Left ventricle myocardium inferior (tissue), 1 donor: ENCODE measurements around the gene CREB3. TPM values are rescaled to one million over a fixed set of nuclear protein-coding genes. Genes with fewer than 3 reads are reported as not detected.

Experiments used
- DNase-seq: peaks from one replicate; pipeline ENCODE4 v3.0.0-alpha.2; 2020
- H3K27ac ChIP-seq: fragments of 200-600 bp; replicated peaks from 2 replicates; pipeline ENCODE4 v1.8.0; 2021
- H3K27me3 ChIP-seq: fragments of 200-600 bp; 2 replicates; pipeline ENCODE4 v1.8.0; 2021; ENCODE audit warnings: low read depth
- H3K36me3 ChIP-seq: fragments of 200-600 bp; 2 replicates; pipeline ENCODE4 v1.8.0; 2021
- H3K4me1 ChIP-seq: fragments of 200-600 bp; 2 replicates; pipeline ENCODE4 v1.8.0; 2021
- H3K4me3 ChIP-seq: fragments of 200-600 bp; 2 replicates; pipeline ENCODE4 v1.8.0; 2021; ENCODE audit warnings: mild to moderate bottlenecking, moderate library complexity
- H3K9me3 ChIP-seq: fragments of 200-600 bp; replicated peaks from 2 replicates; pipeline ENCODE4 v1.8.0; 2021
- CTCF ChIP-seq: fragments of 200-600 bp; IDR thresholded peaks from 2 replicates; pipeline ENCODE4 v1.8.0; 2021; ENCODE audit warnings: antibody characterized with exemption, mild to moderate bottlenecking, borderline replicate concordance
- intact Hi-C: fragments of 100-400 bp; cut with micrococcal nuclease; formaldehyde crosslinking; loops from one replicate; pipeline ENCODE4 v1.11.0; 2022
- total RNA-seq: library from RNA; stranded (reverse); fragmentation: NEBNext Ultra II Directional; extraction: Animal tissue kit (Norgen Biotek cat#: 25700); gene quantifications from one replicate; pipeline ENCODE4 v1.2.1, GENCODE V29; 2021
- donor health status: DM: no; HTN: yes; CAD: no; lungs with severe emphysema.

CREB3 gene
- total RNA-seq, 1 donor from 2014 or later, result 20.6 TPM

GRCh38 chr9:35687306-35687705 is 45.2 kb upstream of the CREB3 start:
- no peaks in the 10 kb centered on the region for H3K27me3 ChIP-seq
- peak overlapping the region; percentile 78 for H3K4me3 ChIP-seq
- H3K4me1 ChIP-seq, result peaks cover 80% of the 10 kb centered on the region
- H3K9me3 ChIP-seq, result no peaks in the 10 kb centered on the region
- H3K27ac ChIP-seq, result peak overlapping the region; percentile 98
- TF ChIP-seq CTCF, result no peak
- intact Hi-C loops, result no loop called here
- no peak for DNase-seq
- H3K36me3 ChIP-seq, result peaks cover 45% of the 10 kb centered on the region

DNA sequence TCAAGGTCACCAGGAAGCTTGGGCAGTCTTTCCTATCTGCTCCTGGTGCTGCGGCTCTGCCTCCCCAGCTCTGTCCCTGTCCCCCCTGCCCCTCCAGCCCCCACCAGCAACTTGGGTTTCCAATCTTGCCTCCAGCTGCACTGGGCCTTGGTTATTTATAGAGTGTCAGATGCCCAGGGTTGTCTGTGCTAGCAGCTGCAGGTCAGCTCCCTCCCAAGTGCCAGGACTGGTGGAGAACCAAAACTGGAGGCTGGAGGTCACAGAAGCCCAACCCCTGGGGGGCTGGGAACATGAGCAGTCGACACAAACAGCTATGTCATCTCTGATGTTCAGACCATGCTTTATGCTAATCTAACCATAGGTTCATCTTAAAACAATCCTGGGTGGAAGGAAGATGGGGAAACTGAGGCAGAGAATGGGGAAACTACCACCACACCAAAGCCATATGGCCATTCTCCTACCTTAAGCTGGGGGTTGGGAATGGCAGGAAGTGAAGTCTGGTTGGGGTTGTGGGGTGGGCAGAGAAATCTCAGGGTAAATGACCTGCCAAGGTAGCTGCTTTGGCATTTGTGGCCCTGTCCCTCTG is 44.4 kb upstream of the CREB3 start:
- Histone ChIP-seq H3K27ac (peak overlapping the region; percentile 98), H3K36me3 (peaks cover 37% of the 10 kb centered on the region), H3K4me3 (peak overlapping the region; percentile 78), H3K27me3 (no peaks in the 10 kb centered on the region), H3K9me3 (no peaks in the 10 kb centered on the region), H3K4me1 (peaks cover 76% of the 10 kb centered on the region)
- TF ChIP-seq CTCF, result no peak
- intact Hi-C loops, result no loop called here
- peak; percentile 50 for DNase-seq

DNA sequence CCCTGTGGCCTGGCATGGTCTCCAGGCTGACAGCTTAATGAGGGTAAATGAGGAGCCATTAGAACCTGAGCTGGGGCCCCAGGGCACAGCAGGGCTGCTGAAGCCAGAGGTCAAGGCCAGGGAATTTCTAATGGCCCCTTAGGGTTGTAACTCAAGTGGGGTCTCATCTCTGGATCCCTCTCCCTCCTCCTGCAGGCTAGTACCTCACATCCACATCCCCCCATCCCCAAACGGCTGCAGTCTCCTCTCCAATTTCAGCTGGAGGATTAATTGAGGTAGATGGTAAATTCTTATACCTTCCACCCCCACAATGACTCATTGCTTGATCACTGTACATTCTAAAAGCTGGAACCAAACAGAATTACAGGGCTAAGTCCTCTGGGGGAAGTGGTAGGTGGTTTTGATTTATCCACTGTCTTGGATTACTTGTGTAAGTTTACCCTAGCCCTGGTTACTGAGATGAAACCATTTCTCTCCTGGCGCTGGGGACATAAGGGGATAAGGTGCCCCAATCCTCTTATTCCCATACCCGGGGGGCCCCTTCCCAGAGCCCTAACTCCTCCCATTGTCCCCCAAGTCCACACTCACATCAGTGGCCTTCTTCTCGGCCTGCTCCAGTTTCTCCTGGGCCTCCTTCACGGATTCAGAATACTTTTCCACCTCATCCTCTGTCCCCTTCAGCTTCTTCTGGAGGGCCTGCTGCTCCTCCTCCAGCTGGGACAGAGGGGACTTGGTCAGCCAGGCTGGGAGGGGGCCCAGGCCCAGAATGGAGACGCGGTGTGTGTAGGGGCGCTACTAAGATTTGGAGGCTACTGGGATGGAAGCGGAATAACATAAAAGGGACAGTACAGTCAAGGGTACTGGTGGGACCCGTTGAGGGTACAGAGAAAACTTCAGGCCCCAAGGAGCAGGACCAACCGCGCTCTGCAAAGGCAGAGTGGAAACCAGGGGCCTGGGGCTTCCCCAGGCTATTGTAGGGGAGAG is 43.6 kb upstream of the CREB3 start:
- peak overlapping the region; percentile 98 for H3K27ac ChIP-seq
- H3K4me1 ChIP-seq, result peaks cover 73% of the 10 kb centered on the region
- peaks cover 29% of the 10 kb centered on the region for H3K36me3 ChIP-seq
- H3K4me3 ChIP-seq, result peak overlapping the region; percentile 78
- H3K9me3 ChIP-seq, result no peaks in the 10 kb centered on the region
- no peaks in the 10 kb centered on the region for H3K27me3 ChIP-seq
- DNase-seq, result no peak
- intact Hi-C loops, result no loop called here
- no peak for TF ChIP-seq CTCF

GRCh38 chr9:35689542-35690293 is 42.7 kb upstream of the CREB3 start, which contains the start of gene TPM2:
Gene TPM2 (minus strand): TSS chr9:35689925. CDS start chr9:35689817, 108 bp downstream.
- peak; percentile 85 for DNase-seq
- intact Hi-C loops, result loop anchor here (5.0 kb wide), 1 partner anchor 32 kb away; the partner anchor contains the start of genes CCDC107 and RMRP
- TF ChIP-seq CTCF, result no peak
- Histone ChIP-seq H3K27ac (peak within 1 kb of the TSS; percentile 98), H3K4me3 (peak within 1 kb of the TSS; percentile 78), H3K4me1 (peaks cover 67% of the 10 kb centered on the region), H3K36me3 (peaks cover 21% of the 10 kb centered on the region), H3K27me3 (no peaks in the 10 kb centered on the region), H3K9me3 (no peaks in the 10 kb centered on the region)

- Histone ChIP-seq H3K9me3 (no peaks in the 10 kb centered on the region), H3K4me3 (peak overlapping the region; percentile 78), H3K36me3 (peaks cover 15% of the 10 kb centered on the region), H3K27ac (peak overlapping the region; percentile 98), H3K4me1 (peaks cover 62% of the 10 kb centered on the region), H3K27me3 (no peaks in the 10 kb centered on the region)
- intact Hi-C loops, result loop anchor here (5.0 kb wide), 1 partner anchor 33 kb away; the partner anchor contains the start of genes CCDC107 and RMRP
- no peak for TF ChIP-seq CTCF
- DNase-seq, result no peak
These were observed 42.2 kb upstream of the CREB3 start for GRCh38 chr9:35690294-35690613.
